SKM-1 (cell line): Measurements from ENCODE around the gene CHRNA9.
"Not testable (repeated sequence)": the region's sequence is repeated elsewhere in the genome, so short reads cannot be mapped to it uniquely, and the experiment has no call there.

Experiments
- DNase-seq: peaks from one replicate; lab custom pipeline; 2025; ENCODE audit not compliant: unreplicated experiment; lab: John Stamatoyannopoulos, UW

Gene CHRNA9

GRCh38 chr4:40378619-40379018, 43.5 kb downstream of the CHRNA9 start:
- no peak for DNase-seq

GRCh38 chr4:40379248-40379647, 44.1 kb downstream of the CHRNA9 start:
- no peak for DNase-seq

GRCh38 chr4:40380647-40381046, 45.5 kb downstream of the CHRNA9 start:
- DNase-seq: no peak

GRCh38 chr4:40388239-40388638, 53.1 kb downstream of the CHRNA9 start:
- no peak for DNase-seq

- DNase-seq: no peak
These were observed 54.9 kb downstream of the CHRNA9 start for GRCh38 chr4:40389986-40390385.

GRCh38 chr4:40392241-40392640, 57.1 kb downstream of the CHRNA9 start:
- DNase-seq: not testable (repeated sequence)

GRCh38 chr4:40394236-40394635, 59.1 kb downstream of the CHRNA9 start:
- no peak for DNase-seq

- DNase-seq: no peak
These were observed 60.2 kb downstream of the CHRNA9 start for GRCh38 chr4:40395166-40395900.

GRCh38 chr4:40395908-40396793, 61.0 kb downstream of the CHRNA9 start:
- no peak for DNase-seq

GRCh38 chr4:40399578-40399977, 64.4 kb downstream of the CHRNA9 start:
- DNase-seq: no peak

- no peak for DNase-seq
These were observed 66.0 kb downstream of the CHRNA9 start for GRCh38 chr4:40401096-40401495.

- no peak for DNase-seq
These were observed 66.5 kb downstream of the CHRNA9 start for GRCh38 chr4:40401631-40402030.

- DNase-seq: no peak
These were observed 67.4 kb downstream of the CHRNA9 start for GRCh38 chr4:40402556-40402955.

GRCh38 chr4:40403081-40403480, 67.9 kb downstream of the CHRNA9 start:
- DNase-seq: no peak
